Loucy (cell line): ENCODE results near the gene ABCA7.

Experiments
- CTCF ChIP-seq: fragments of 200-600 bp; sonication (generic); conservative IDR thresholded peaks from 2 replicates; pipeline ENCODE4 v1.5.1; 2014; ENCODE audit warnings: mild to moderate bottlenecking, antibody characterized with exemption, low read length
- EZH2phosphoT487 ChIP-seq: fragments of 200-600 bp; IDR thresholded peaks from 2 replicates; pipeline ENCODE4 v1.6.1; 2018; ENCODE audit warnings: antibody characterized with exemption, mild to moderate bottlenecking, moderate library complexity, borderline replicate concordance

DNA sequence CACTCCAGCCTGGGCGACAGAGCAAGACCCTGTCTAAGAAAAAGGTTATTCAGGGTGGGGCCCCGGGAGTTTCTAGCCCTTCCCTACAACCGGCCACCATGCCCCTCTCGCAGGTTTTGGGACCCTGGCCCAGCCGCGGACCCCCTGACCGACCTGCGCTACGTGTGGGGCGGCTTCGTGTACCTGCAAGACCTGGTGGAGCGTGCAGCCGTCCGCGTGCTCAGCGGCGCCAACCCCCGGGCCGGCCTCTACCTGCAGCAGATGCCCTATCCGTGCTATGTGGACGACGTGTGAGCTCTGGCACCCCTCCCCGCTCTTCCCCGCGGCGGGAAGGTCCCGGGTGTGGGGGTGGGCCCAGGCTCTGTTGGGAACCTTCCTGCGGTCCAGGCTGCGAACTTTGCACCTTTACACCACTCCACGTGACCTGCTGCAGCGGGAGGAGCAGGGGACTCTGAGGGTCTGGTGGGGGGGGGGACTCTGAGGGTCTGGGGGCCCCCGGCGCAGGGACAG, 6.3 kb downstream of the ABCA7 start:
- TF ChIP-seq CTCF (no peak), EZH2phosphoT487 (no peak)
